Fibroblast of gingiva (primary cell): ENCODE measurements around the gene MALAT1.
"Not testable (repeated sequence)": the region's sequence is repeated elsewhere in the genome, so short reads cannot be mapped to it uniquely, and the experiment has no call there.

ENCODE experiments used
- DNase-seq: peaks from one replicate; pipeline ENCODE4 v3.0.0-alpha.2; 2011; ENCODE audit warnings: low read depth

MALAT1 gene

DNA sequence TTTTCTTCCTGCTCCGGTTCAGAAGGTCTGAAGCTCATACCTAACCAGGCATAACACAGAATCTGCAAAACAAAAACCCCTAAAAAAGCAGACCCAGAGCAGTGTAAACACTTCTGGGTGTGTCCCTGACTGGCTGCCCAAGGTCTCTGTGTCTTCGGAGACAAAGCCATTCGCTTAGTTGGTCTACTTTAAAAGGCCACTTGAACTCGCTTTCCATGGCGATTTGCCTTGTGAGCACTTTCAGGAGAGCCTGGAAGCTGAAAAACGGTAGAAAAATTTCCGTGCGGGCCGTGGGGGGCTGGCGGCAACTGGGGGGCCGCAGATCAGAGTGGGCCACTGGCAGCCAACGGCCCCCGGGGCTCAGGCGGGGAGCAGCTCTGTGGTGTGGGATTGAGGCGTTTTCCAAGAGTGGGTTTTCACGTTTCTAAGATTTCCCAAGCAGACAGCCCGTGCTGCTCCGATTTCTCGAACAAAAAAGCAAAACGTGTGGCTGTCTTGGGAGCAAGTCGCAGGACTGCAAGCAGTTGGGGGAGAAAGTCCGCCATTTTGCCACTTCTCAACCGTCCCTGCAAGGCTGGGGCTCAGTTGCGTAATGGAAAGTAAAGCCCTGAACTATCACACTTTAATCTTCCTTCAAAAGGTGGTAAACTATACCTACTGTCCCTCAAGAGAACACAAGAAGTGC, 661 bp upstream of the MALAT1 start:
- peak; percentile 72 for DNase-seq

DNA sequence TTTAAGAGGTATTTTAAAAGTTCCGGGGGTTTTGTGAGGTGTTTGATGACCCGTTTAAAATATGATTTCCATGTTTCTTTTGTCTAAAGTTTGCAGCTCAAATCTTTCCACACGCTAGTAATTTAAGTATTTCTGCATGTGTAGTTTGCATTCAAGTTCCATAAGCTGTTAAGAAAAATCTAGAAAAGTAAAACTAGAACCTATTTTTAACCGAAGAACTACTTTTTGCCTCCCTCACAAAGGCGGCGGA, 193 bp upstream of the MALAT1 start:
- DNase-seq, result no peak

DNA sequence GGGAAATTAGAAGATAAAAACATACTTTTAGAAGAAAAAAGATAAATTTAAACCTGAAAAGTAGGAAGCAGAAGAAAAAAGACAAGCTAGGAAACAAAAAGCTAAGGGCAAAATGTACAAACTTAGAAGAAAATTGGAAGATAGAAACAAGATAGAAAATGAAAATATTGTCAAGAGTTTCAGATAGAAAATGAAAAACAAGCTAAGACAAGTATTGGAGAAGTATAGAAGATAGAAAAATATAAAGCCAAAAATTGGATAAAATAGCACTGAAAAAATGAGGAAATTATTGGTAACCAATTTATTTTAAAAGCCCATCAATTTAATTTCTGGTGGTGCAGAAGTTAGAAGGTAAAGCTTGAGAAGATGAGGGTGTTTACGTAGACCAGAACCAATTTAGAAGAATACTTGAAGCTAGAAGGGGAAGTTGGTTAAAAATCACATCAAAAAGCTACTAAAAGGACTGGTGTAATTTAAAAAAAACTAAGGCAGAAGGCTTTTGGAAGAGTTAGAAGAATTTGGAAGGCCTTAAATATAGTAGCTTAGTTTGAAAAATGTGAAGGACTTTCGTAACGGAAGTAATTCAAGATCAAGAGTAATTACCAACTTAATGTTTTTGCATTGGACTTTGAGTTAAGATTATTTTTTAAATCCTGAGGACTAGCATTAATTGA, 1.0 kb downstream of the MALAT1 start:
- no peak for DNase-seq

DNA sequence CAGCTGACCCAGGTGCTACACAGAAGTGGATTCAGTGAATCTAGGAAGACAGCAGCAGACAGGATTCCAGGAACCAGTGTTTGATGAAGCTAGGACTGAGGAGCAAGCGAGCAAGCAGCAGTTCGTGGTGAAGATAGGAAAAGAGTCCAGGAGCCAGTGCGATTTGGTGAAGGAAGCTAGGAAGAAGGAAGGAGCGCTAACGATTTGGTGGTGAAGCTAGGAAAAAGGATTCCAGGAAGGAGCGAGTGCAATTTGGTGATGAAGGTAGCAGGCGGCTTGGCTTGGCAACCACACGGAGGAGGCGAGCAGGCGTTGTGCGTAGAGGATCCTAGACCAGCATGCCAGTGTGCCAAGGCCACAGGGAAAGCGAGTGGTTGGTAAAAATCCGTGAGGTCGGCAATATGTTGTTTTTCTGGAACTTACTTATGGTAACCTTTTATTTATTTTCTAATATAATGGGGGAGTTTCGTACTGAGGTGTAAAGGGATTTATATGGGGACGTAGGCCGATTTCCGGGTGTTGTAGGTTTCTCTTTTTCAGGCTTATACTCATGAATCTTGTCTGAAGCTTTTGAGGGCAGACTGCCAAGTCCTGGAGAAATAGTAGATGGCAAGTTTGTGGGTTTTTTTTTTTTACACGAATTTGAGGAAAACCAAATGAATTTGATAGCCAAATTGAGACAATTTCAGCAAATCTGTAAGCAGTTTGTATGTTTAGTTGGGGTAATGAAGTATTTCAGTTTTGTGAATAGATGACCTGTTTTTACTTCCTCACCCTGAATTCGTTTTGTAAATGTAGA, 1.7 kb downstream of the MALAT1 start:
- DNase-seq, result peak; percentile 43

DNA sequence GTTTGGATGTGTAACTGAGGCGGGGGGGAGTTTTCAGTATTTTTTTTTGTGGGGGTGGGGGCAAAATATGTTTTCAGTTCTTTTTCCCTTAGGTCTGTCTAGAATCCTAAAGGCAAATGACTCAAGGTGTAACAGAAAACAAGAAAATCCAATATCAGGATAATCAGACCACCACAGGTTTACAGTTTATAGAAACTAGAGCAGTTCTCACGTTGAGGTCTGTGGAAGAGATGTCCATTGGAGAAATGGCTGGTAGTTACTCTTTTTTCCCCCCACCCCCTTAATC, 2.3 kb downstream of the MALAT1 start:
- DNase-seq, result no peak

DNA sequence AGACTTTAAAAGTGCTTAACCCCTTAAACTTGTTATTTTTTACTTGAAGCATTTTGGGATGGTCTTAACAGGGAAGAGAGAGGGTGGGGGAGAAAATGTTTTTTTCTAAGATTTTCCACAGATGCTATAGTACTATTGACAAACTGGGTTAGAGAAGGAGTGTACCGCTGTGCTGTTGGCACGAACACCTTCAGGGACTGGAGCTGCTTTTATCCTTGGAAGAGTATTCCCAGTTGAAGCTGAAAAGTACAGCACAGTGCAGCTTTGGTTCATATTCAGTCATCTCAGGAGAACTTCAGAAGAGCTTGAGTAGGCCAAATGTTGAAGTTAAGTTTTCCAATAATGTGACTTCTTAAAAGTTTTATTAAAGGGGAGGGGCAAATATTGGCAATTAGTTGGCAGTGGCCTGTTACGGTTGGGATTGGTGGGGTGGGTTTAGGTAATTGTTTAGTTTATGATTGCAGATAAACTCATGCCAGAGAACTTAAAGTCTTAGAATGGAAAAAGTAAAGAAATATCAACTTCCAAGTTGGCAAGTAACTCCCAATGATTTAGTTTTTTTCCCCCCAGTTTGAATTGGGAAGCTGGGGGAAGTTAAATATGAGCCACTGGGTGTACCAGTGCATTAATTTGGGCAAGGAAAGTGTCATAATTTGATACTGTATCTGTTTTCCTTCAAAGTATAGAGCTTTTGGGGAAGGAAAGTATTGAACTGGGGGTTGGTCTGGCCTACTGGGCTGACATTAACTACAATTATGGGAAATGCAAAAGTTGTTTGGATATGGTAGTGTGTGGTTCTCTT, 2.8 kb downstream of the MALAT1 start:
- DNase-seq, result peak; percentile 51

DNA sequence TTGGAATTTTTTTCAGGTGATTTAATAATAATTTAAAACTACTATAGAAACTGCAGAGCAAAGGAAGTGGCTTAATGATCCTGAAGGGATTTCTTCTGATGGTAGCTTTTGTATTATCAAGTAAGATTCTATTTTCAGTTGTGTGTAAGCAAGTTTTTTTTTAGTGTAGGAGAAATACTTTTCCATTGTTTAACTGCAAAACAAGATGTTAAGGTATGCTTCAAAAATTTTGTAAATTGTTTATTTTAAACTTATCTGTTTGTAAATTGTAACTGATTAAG, 3.4 kb downstream of the MALAT1 start:
- DNase-seq, result no peak

DNA sequence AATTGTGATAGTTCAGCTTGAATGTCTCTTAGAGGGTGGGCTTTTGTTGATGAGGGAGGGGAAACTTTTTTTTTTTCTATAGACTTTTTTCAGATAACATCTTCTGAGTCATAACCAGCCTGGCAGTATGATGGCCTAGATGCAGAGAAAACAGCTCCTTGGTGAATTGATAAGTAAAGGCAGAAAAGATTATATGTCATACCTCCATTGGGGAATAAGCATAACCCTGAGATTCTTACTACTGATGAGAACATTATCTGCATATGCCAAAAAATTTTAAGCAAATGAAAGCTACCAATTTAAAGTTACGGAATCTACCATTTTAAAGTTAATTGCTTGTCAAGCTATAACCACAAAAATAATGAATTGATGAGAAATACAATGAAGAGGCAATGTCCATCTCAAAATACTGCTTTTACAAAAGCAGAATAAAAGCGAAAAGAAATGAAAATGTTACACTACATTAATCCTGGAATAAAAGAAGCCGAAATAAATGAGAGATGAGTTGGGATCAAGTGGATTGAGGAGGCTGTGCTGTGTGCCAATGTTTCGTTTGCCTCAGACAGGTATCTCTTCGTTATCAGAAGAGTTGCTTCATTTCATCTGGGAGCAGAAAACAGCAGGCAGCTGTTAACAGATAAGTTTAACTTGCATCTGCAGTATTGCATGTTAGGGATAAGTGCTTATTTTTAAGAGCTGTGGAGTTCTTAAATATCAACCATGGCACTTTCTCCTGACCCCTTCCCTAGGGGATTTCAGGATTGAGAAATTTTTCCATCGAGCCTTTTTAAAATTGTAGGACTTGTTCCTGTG, 3.9 kb downstream of the MALAT1 start:
- DNase-seq, result peak; percentile 67

DNA sequence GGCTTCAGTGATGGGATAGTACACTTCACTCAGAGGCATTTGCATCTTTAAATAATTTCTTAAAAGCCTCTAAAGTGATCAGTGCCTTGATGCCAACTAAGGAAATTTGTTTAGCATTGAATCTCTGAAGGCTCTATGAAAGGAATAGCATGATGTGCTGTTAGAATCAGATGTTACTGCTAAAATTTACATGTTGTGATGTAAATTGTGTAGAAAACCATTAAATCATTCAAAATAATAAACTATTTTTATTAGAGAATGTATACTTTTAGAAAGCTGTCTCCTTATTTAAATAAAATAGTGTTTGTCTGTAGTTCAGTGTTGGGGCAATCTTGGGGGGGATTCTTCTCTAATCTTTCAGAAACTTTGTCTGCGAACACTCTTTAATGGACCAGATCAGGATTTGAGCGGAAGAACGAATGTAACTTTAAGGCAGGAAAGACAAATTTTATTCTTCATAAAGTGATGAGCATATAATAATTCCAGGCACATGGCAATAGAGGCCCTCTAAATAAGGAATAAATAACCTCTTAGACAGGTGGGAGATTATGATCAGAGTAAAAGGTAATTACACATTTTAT, 4.6 kb downstream of the MALAT1 start:
- DNase-seq, result peak; percentile 24

DNA sequence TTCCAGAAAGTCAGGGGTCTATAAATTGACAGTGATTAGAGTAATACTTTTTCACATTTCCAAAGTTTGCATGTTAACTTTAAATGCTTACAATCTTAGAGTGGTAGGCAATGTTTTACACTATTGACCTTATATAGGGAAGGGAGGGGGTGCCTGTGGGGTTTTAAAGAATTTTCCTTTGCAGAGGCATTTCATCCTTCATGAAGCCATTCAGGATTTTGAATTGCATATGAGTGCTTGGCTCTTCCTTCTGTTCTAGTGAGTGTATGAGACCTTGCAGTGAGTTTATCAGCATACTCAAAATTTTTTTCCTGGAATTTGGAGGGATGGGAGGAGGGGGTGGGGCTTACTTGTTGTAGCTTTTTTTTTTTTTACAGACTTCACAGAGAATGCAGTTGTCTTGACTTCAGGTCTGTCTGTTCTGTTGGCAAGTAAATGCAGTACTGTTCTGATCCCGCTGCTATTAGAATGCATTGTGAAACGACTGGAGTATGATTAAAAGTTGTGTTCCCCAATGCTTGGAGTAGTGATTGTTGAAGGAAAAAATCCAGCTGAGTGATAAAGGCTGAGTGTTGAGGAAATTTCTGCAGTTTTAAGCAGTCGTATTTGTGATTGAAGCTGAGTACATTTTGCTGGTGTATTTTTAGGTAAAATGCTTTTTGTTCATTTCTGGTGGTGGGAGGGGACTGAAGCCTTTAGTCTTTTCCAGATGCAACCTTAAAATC, 5.3 kb downstream of the MALAT1 start:
- peak; percentile 64 for DNase-seq

DNA sequence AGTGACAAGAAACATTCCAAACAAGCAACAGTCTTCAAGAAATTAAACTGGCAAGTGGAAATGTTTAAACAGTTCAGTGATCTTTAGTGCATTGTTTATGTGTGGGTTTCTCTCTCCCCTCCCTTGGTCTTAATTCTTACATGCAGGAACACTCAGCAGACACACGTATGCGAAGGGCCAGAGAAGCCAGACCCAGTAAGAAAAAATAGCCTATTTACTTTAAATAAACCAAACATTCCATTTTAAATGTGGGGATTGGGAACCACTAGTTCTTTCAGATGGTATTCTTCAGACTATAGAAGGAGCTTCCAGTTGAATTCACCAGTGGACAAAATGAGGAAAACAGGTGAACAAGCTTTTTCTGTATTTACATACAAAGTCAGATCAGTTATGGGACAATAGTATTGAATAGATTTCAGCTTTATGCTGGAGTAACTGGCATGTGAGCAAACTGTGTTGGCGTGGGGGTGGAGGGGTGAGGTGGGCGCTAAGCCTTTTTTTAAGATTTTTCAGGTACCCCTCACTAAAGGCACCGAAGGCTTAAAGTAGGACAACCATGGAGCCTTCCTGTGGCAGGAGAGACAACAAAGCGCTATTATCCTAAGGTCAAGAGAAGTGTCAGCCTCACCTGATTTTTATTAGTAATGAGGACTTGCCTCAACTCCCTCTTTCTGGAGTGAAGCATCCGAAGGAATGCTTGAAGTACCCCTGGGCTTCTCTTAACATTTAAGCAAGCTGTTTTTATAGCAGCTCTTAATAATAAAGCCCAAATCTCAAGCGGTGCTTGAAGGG, 6.0 kb downstream of the MALAT1 start:
- DNase-seq, result peak; percentile 39

DNA sequence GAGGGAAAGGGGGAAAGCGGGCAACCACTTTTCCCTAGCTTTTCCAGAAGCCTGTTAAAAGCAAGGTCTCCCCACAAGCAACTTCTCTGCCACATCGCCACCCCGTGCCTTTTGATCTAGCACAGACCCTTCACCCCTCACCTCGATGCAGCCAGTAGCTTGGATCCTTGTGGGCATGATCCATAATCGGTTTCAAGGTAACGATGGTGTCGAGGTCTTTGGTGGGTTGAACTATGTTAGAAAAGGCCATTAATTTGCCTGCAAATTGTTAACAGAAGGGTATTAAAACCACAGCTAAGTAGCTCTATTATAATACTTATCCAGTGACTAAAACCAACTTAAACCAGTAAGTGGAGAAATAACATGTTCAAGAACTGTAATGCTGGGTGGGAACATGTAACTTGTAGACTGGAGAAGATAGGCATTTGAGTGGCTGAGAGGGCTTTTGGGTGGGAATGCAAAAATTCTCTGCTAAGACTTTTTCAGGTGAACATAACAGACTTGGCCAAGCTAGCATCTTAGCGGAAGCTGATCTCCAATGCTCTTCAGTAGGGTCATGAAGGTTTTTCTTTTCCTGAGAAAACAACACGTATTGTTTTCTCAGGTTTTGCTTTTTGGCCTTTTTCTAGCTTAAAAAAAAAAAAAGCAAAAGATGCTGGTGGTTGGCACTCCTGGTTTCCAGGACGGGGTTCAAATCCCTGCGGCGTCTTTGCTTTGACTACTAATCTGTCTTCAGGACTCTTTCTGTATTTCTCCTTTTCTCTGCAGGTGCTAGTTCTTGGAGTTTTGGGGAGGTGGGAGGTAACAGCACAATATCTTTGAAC, 6.8 kb downstream of the MALAT1 start:
- DNase-seq, result peak; percentile 40

DNA sequence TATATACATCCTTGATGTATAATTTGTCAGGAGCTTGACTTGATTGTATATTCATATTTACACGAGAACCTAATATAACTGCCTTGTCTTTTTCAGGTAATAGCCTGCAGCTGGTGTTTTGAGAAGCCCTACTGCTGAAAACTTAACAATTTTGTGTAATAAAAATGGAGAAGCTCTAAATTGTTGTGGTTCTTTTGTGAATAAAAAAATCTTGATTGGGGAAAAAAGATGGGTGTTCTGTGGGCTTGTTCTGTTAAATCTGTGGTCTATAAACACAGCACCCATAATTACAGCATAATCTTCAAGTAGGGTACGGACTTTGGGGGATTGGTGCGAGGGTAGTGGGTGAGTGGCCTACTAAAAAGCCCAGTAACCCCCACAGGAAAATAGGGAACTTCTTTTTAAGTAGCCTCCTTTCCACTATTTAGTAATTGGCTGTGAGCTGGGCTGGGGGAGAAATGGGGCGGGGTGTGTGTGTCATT, 7.5 kb downstream of the MALAT1 start:
- no peak for DNase-seq

DNA sequence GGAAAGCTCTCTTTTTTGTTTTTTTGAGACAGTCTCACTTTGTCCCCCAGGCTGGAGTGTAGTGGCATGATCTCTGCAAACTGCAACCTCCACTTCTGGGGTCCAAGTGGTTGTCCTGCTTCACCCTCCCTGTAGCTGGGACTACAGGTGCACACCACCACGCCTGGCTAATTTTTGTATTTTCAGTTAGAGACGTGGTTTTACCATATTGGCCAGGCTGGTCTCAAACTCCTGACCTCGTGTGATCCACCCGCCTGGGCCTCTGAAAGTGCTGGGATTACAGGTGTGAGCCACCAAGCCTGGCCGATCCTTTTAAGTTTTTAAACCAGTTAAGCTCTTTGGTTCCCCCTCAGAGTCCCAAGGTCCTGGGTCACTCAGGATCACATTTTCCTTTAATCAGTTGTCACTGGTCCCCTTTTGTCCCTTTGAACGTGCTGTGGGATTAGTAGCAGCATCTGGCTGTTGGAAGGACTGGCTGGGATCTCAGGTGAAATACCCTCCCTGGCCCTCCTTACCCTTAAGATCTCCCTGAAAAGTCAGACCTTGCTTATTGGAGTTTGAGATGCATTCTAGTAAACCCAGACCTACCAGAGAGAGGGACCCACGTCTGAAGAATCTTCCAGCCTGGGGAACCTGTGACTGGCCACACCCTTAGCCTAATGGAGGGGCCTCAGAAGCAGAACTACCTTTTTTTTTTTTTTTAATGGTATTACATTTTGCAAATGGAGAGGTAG, 8.1 kb downstream of the MALAT1 start:
- no peak for DNase-seq

DNA sequence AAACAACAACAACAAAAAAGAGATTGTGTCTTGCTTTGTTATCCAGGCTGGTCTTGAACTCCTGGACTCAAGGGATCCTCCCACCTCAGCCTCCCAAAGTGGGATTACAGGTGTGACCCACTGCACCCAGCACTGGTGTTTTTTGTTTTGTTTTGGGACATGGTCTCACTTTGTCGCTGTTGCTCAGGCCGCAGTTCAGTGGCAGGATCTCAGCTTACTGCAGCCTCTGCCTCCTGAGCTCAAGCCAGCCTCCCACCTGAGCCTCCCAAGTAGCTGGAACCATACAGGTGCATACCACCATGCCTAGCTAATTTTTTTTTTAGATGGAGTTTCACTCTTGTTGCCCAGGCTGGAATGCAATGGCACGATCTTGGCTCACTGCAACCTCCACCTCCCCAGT, 13.5 kb downstream of the MALAT1 start:
- not testable (repeated sequence) for DNase-seq

DNA sequence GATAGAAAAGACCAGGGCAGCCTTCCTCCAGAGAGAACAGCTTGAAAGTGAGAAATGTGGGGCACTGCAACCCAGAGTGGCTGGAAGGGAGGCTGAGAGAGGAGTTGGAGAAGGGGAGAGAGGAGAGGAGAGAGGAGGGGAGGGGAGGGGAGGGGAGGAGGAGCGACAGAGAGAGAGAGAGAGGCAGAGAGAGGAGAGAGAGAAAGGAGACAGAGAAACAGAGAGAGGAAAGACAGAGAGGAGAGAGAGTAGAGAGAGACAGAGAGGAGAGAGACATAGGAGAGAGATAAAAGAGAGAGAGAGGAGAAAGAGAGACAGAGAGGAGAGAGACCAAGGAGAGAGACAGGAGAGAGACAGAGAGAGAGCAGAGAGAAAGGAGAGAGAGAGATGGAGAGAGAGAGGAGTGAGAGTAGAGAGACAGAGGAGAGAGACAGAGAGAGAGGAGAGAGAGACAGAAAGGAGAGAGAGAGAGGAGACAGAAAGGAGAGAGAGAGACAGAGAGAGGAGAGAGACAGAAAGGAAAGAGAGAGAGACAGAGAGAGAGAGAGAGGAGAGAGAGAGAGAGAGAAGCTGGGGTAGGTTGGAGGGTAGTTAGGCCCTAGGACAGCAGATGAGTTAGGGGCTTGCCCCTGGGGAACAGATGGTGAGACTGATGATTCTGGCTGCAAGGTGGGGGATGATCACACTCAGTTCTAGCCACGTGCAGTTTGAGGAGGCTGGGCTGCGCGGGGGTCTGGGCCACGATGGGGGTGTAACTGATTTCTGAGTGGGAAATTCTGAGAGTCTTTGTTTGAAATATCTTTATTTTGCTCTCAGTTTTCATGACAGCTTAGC, 17.5 kb downstream of the MALAT1 start:
- DNase-seq, result no peak

DNA sequence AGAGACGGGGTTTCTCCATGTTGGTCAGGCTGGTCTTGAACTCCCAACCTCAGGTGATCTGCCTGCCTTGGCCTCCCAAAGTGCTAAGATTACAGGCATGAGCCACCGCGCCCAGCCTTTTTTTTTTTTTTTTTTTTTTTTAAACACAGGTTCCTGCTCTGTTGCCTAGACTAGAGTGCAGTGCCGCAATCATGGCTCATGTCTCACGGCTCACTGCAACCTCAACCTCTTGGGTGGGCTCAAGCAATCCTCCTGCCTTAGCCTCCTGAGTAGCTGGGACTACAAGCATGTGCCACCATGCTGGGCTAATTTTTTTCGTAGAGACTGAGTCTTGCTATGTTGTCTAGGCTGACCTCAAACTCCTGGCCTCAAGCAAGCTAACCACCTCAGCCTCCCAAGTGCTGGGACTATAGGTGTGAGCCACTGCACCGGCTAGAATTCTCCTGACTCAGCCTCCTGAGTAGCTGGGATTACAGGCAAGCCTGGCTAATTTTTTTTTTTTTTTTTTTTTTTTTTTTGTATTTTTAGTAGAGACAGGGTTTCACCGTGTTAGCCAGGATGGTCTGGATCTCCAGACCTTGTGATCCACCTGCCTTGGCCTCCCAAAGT, 20.2 kb downstream of the MALAT1 start:
- not testable (repeated sequence) for DNase-seq
